GM23338 (cell line): ENCODE measurements around the gene SPTBN2. TPM values are rescaled to one million over a fixed set of nuclear protein-coding genes. Genes with fewer than 3 reads are reported as not detected.

Experiments
- ATAC-seq: fragments of 200-7000 bp; cut with Tn5 transposase; 3 replicates; pipeline ENCODE4 v1.9.1; 2020
- DNase-seq: peaks from one replicate; pipeline ENCODE4 v3.0.0-alpha.2; 2015; ENCODE audit warnings: low spot score
- H2AFZ ChIP-seq: fragments of 200-600 bp; sonication (generic); 2 replicates; pipeline ENCODE4 v1.8.0; 2016; ENCODE audit warnings: antibody characterized with exemption, mild to moderate bottlenecking, moderate library complexity
- H3F3A ChIP-seq: fragments of 200-600 bp; sonication (generic); replicated peaks from 2 replicates; pipeline ENCODE4 v1.8.0; 2017; ENCODE audit warnings: antibody characterized with exemption, mixed run types, low read depth
- H3K27ac ChIP-seq: fragments of 200-600 bp; sonication (generic); 2 replicates; pipeline ENCODE4 v1.6.1; 2016; ENCODE audit warnings: low read depth
- H3K27me3 ChIP-seq: fragments of 200-600 bp; sonication (generic); 2 replicates; pipeline ENCODE4 v1.8.0; 2016; ENCODE audit warnings: mild to moderate bottlenecking, mixed run types, moderate library complexity; ENCODE audit not compliant: insufficient read depth
- H3K36me3 ChIP-seq: fragments of 200-600 bp; sonication (generic); 2 replicates; pipeline ENCODE4 v1.8.0; 2016; ENCODE audit warnings: mild to moderate bottlenecking; ENCODE audit not compliant: insufficient read depth
- H3K4me1 ChIP-seq: fragments of 200-600 bp; sonication (generic); 2 replicates; pipeline ENCODE4 v1.8.0; 2016; ENCODE audit warnings: mild to moderate bottlenecking, moderate library complexity; ENCODE audit not compliant: insufficient read depth
- H3K4me2 ChIP-seq: fragments of 200-600 bp; sonication (generic); 2 replicates; pipeline ENCODE4 v1.7.1; 2017; ENCODE audit warnings: mixed run types
- H3K4me3 ChIP-seq: fragments of 200-600 bp; sonication (generic); 2 replicates; pipeline ENCODE4 v1.6.1; 2016; ENCODE audit warnings: mixed run types
- H3K79me2 ChIP-seq: fragments of 200-600 bp; sonication (generic); replicated peaks from 2 replicates; pipeline ENCODE4 v1.8.0; 2017; ENCODE audit warnings: mild to moderate bottlenecking; ENCODE audit not compliant: insufficient read depth
- H3K9me2 ChIP-seq: fragments of 200-600 bp; sonication (generic); 2 replicates; pipeline ENCODE4 v1.8.0; 2017; ENCODE audit not compliant: insufficient read depth
- H4K20me1 ChIP-seq: fragments of 200-600 bp; sonication (generic); replicated peaks from 2 replicates; pipeline ENCODE4 v1.8.0; 2017; ENCODE audit warnings: mild to moderate bottlenecking; ENCODE audit not compliant: insufficient read depth
- H3K27ac Mint-ChIP-seq: 2 replicates; pipeline ENCODE4 v1.8.0; 2020; ENCODE audit warnings: inconsistent platforms, mild to moderate bottlenecking, moderate library complexity, mixed read lengths
- H3K27me3 Mint-ChIP-seq: 3 replicates; pipeline ENCODE4 v1.8.0; 2022; ENCODE audit warnings: low read depth, mild to moderate bottlenecking, moderate library complexity, mixed read lengths, inconsistent platforms; ENCODE audit not compliant: insufficient read depth, poor library complexity
- H3K36me3 Mint-ChIP-seq: 3 replicates; pipeline ENCODE4 v1.8.0; 2021; ENCODE audit warnings: low read depth, mild to moderate bottlenecking, inconsistent platforms, moderate library complexity, mixed read lengths
- H3K4me1 Mint-ChIP-seq: 3 replicates; pipeline ENCODE4 v1.8.0; 2020; ENCODE audit warnings: mild to moderate bottlenecking, inconsistent platforms, mixed read lengths
- H3K4me3 Mint-ChIP-seq: 3 replicates; pipeline ENCODE4 v1.8.0; 2021; ENCODE audit warnings: moderate library complexity, mild to moderate bottlenecking, inconsistent platforms, mixed read lengths
- H3K9me3 Mint-ChIP-seq: 3 replicates; pipeline ENCODE4 v1.8.0; 2020; ENCODE audit warnings: moderate library complexity, mild to moderate bottlenecking, inconsistent platforms, mixed read lengths
- CREB1 ChIP-seq: fragments of 250-450 bp; sonication (Bioruptor Pico); IDR thresholded peaks from 2 replicates; pipeline ENCODE4 v1.5.0; 2020; ENCODE audit warnings: low read depth, mild to moderate bottlenecking, moderate library complexity
- CTCF ChIP-seq, 2 experiments: fragments of 200-600 bp in 1 of 2; sonication (generic) in 1 of 2; conservative IDR thresholded peaks; 2 replicates each; pipeline versions ENCODE4 v1.5.1 to v1.6.1; 2016 to 2017; ENCODE audit warnings: antibody characterized with exemption in 2 of 2, low read depth in 2 of 2, mild to moderate bottlenecking in 2 of 2, moderate library complexity in 1 of 2
- ETS1 ChIP-seq: IDR thresholded peaks from 2 replicates; pipeline ENCODE4 v1.6.1; 2016; ENCODE audit warnings: antibody characterized with exemption
- EZH2 ChIP-seq: fragments of 200-600 bp; sonication (generic); IDR thresholded peaks from one replicate; pipeline ENCODE4 v1.8.0; 2017; ENCODE audit warnings: antibody characterized with exemption, mild to moderate bottlenecking, low read depth; ENCODE audit not compliant: unreplicated experiment
- EZH2phosphoT487 ChIP-seq: fragments of 200-600 bp; sonication (generic); IDR thresholded peaks from one replicate; pipeline ENCODE4 v1.8.1; 2018; ENCODE audit warnings: antibody characterized with exemption; ENCODE audit not compliant: unreplicated experiment
- NANOG ChIP-seq: IDR thresholded peaks from 2 replicates; pipeline ENCODE4 v1.6.1; 2016; ENCODE audit warnings: antibody characterized with exemption, borderline replicate concordance
- REST ChIP-seq: IDR thresholded peaks from one replicate; pipeline ENCODE4 v1.6.1; 2018; ENCODE audit warnings: antibody characterized with exemption; ENCODE audit not compliant: unreplicated experiment
- STAT1 ChIP-seq: IDR thresholded peaks from one replicate; pipeline ENCODE4 v1.6.1; 2016; ENCODE audit warnings: antibody characterized with exemption; ENCODE audit not compliant: unreplicated experiment
- ZNF114 ChIP-seq: fragments of 250-450 bp; sonication (Bioruptor Pico); IDR thresholded peaks from 2 replicates; pipeline ENCODE4 v1.5.0; 2020; ENCODE audit warnings: mild to moderate bottlenecking, moderate library complexity
- polyA plus RNA-seq: library from polyadenylated mRNA; unstranded; fragments of >200 nt; fragmentation: Nextera tagmentation; extraction: Ambion mirVana; gene quantifications from 2 replicates; pipeline ENCODE4 v1.2.1, GENCODE V29; 2016
- total RNA-seq: library from RNA; depleted of rRNA; stranded (reverse); fragments of >200 nt; shearing (Covaris generic); gene quantifications from 2 replicates; pipeline ENCODE4 v1.2.3, GENCODE V29; 2014

Gene SPTBN2
- total and polyA plus RNA-seq, 2 experiments from 2014 or later, result 7.7 to 49.1 TPM

- no peaks in the 10 kb centered on the region for H3K36me3 ChIP-seq
- peaks cover 57% of the 10 kb centered on the region for H3K36me3 Mint-ChIP-seq
- H3K4me1 Mint-ChIP-seq, result no peaks in the 10 kb centered on the region; the same call in 2 of the 3 replicates
- H3F3A ChIP-seq, result no peaks in the 10 kb centered on the region
- H3K4me3 Mint-ChIP-seq, result no peak overlapping the region
- no peak overlapping the region for H3K4me2 ChIP-seq
- TF ChIP-seq REST (no peak), EZH2 (no peak), STAT1 (no peak), ZNF114 (no peak), EZH2phosphoT487 (no peak), ETS1 (no peak), CTCF (conservative IDR thresholded peaks at IDR 0.05; ENCODE audit: low read depth in 2 of 2) (no peak), CREB1 (CRISPR knock-in tag) (no peak)
- H3K4me1 ChIP-seq, result no peaks in the 10 kb centered on the region
- no peaks in the 10 kb centered on the region; the same call in 2 of the 3 replicates for H3K9me3 Mint-ChIP-seq
- DNase-seq, result no peak
- H3K27me3 ChIP-seq, result no peaks in the 10 kb centered on the region
- no peak overlapping the region for H3K4me3 ChIP-seq
- no peak overlapping the region for H3K27ac ChIP-seq
- H2AFZ ChIP-seq, result no peak overlapping the region
- H3K27me3 Mint-ChIP-seq, result peaks cover 2% of the 10 kb centered on the region
- no peak overlapping the region for H3K27ac Mint-ChIP-seq
- ATAC-seq, result no peak
- H3K79me2 ChIP-seq, result no peaks in the 10 kb centered on the region
- H4K20me1 ChIP-seq, result no peaks in the 10 kb centered on the region; the same call in 1 of the 2 replicates
- H3K9me2 ChIP-seq, result no peaks in the 10 kb centered on the region
Observed at GRCh38 chr11:66700337-66700736, 28.7 kb downstream of the SPTBN2 start.

GRCh38 chr11:66698491-66698890, 30.5 kb downstream of the SPTBN2 start:
- Mint-ChIP-seq H3K27me3 (peaks cover 8% of the 10 kb centered on the region), H3K4me3 (no peak overlapping the region), H3K4me1 (no peaks in the 10 kb centered on the region; the same call in 1 of the 3 replicates), H3K36me3 (peaks cover 63% of the 10 kb centered on the region), H3K27ac (no peak overlapping the region), H3K9me3 (no peaks in the 10 kb centered on the region; the same call in 2 of the 3 replicates)
- H2AFZ ChIP-seq, result no peak overlapping the region
- no peak for DNase-seq
- H3K4me3 ChIP-seq, result no peak overlapping the region
- H3K36me3 ChIP-seq, result no peaks in the 10 kb centered on the region
- no peaks in the 10 kb centered on the region for H3K27me3 ChIP-seq
- H3K4me1 ChIP-seq, result no peaks in the 10 kb centered on the region
- H3K9me2 ChIP-seq, result no peaks in the 10 kb centered on the region
- no peaks in the 10 kb centered on the region; the same call in 1 of the 2 replicates for H4K20me1 ChIP-seq
- no peak for ATAC-seq
- no peak overlapping the region for H3K4me2 ChIP-seq
- H3K27ac ChIP-seq, result no peak overlapping the region
- no peaks in the 10 kb centered on the region for H3F3A ChIP-seq
- no peaks in the 10 kb centered on the region for H3K79me2 ChIP-seq
- no peak for TF ChIP-seq ETS1
- no peak for TF ChIP-seq EZH2phosphoT487
- no peak for TF ChIP-seq CTCF (conservative IDR thresholded peaks at IDR 0.05; ENCODE audit: low read depth in 2 of 2)
- no peak for TF ChIP-seq NANOG
